Measurements from ENCODE around the gene PDXK. TPM values are rescaled to one million over a fixed set of nuclear protein-coding genes. Genes with fewer than 3 reads are reported as not detected.
A peak's percentile ranks its signal among the peaks of the same experiment; 100 is the strongest.

Gene PDXK
- total and polyA plus RNA-seq, 9 of the 15 experiments (the other 6 are each of a cell fraction or from before 2014, with no cell fraction given), result 5.6 to 162 (median 76.5) TPM

- TF ChIP-seq HOXB6 (CRISPR knock-in tag; IDR thresholded peaks at IDR 0.05; ENCODE audit: borderline replicate concordance), result no peak
- TF ChIP-seq NFE2 (IDR thresholded peaks at IDR 0.05; ENCODE audit: low read depth), result no peak
- no peak for TF ChIP-seq CREBBP (IDR thresholded peaks at IDR 0.05; ENCODE audit: low read depth, low read length)
- peak; percentile 66; the same call in 1 of the 2 replicates for TF ChIP-seq ARID4B (CRISPR knock-in tag; IDR thresholded peaks at IDR 0.05)
- TF ChIP-seq PHTF2 (CRISPR knock-in tag; IDR thresholded peaks at IDR 0.05), result no peak
- TF ChIP-seq NFRKB (IDR thresholded peaks at IDR 0.05; ENCODE audit: low read depth), result no peak
- TF ChIP-seq ZNF75A (CRISPR knock-in tag; IDR thresholded peaks at IDR 0.05), result no peak
- TF ChIP-seq ZNF324 (CRISPR knock-in tag; IDR thresholded peaks at IDR 0.05), result no peak
- no peak for TF ChIP-seq ZNF224 (CRISPR knock-in tag; IDR thresholded peaks at IDR 0.05)
- TF ChIP-seq THAP7 (CRISPR knock-in tag; IDR thresholded peaks at IDR 0.05), result no peak
- TF ChIP-seq ARID2 (IDR thresholded peaks at IDR 0.05), result no peak
- TF ChIP-seq ESRRA (IDR thresholded peaks at IDR 0.05; ENCODE audit: borderline replicate concordance, low read depth), result peak; percentile 81
- TF ChIP-seq GTF2F1 (IDR thresholded peaks at IDR 0.05; ENCODE audit: low read depth, low read length), result no peak
- TF ChIP-seq SIN3A (IDR thresholded peaks at IDR 0.05; ENCODE audit: borderline replicate concordance in 2 of 2, control insufficient read depth in 1 of 2, low read depth in 2 of 2, low read length in 2 of 2), result peak; percentile 27 to 43; a peak in 2 of 4 replicates
- no peak for TF ChIP-seq ZZZ3 (IDR thresholded peaks at IDR 0.05)
- peak; percentile 78 for TF ChIP-seq CEBPB (tag; IDR thresholded peaks at IDR 0.05)
- TF ChIP-seq HLTF (IDR thresholded peaks at IDR 0.05), result no peak
- no peak for TF ChIP-seq CHAMP1 (IDR thresholded peaks at IDR 0.05)
- TF ChIP-seq NR2F6 (CRISPR knock-in tag; IDR thresholded peaks at IDR 0.05), result no peak
- peak; percentile 64 for TF ChIP-seq RBBP5 (IDR thresholded peaks at IDR 0.05; ENCODE audit: borderline replicate concordance, insufficient read depth, low read length, poor library complexity, severe bottlenecking)
- TF ChIP-seq PCBP1 (IDR thresholded peaks at IDR 0.05; ENCODE audit: low read depth, low read length, poor library complexity, severe bottlenecking), result peak; percentile 92
Measured at GRCh38 chr21:43718872-43719747, at the start of gene PDXK (continued).

Data from K562 (cell line).